Stimulated activated CD8-positive, alpha-beta memory T cell treated with anti-CD3 and anti-CD28 coated beads, Interleukin-12 subunit alpha, Interleukin-12 subunit beta, amount 100 ng/mL, for 4 hours (primary cell): ENCODE results near the gene HAPLN3.
"Not testable (repeated sequence)": the region's sequence is repeated elsewhere in the genome, so short reads cannot be mapped to it uniquely, and the experiment has no call there.

Experiments
- DNase-seq: peaks from one replicate; pipeline ENCODE4 v3.0.0-alpha.2; 2020; ENCODE audit warnings: low read depth

HAPLN3 gene, protein sequence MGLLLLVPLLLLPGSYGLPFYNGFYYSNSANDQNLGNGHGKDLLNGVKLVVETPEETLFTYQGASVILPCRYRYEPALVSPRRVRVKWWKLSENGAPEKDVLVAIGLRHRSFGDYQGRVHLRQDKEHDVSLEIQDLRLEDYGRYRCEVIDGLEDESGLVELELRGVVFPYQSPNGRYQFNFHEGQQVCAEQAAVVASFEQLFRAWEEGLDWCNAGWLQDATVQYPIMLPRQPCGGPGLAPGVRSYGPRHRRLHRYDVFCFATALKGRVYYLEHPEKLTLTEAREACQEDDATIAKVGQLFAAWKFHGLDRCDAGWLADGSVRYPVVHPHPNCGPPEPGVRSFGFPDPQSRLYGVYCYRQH

GRCh38 chr15:88894819-88895767 is at the start of gene HAPLN3:
HAPLN3 (minus strand) TSS chr15:88895544; CDS start chr15:88887298, 8,246 bp downstream.
- DNase-seq, result peak; percentile 43

DNA sequence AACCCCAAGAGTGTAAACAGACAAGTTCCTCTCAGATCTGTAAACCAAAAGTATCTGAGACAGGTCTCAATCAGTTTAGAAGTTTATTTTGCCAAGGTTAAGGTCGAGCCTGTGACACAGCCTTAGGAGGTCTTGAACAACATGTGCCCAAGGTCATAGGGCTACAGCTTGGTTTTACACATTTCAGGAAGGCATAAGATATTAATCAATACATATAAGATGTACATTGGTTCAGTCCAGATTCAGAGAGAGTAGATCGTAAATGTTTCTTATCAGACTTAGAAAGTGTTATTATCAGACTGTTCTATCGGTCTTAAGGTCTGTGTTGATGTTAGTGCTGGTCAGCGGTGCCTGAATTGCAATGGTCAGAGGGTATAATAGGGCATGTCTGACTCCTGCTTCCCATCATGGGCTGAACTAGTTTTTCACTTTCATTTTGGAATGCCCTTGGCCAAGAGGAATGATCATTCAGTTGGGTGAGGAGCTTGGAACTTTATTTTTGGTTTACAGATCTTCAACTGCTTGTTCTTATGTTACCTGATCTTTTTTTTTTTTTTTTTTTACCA is 44.8 kb upstream of the HAPLN3 start:
- DNase-seq, result no peak

GRCh38 chr15:88939486-88939806 is 44.1 kb upstream of the HAPLN3 start:
- DNase-seq, result no peak

GRCh38 chr15:88938802-88939485 is 43.6 kb upstream of the HAPLN3 start:
- DNase-seq, result no peak

DNA sequence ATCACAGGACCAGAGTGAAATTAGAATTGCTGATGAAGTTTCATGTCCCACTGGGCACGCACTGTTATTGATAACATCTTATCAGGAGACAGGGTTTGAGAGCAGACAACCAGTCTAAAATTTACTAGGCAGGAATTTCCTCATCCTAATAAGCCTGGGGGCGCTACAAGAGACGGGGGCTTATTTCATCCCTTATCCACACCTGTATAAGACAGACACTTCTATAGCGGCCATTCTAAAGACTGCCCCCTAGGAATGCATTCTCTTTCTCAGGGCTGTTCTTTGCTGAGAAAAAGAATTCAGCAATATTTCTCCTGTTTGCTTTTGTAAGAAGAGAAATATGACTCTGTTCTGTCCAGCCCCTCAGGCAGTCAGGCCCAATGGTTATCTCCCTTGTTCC is 39.1 kb upstream of the HAPLN3 start:
- not testable (repeated sequence) for DNase-seq

- DNase-seq, result no peak
Observed at GRCh38 chr15:88932875-88933330, 37.6 kb upstream of the HAPLN3 start.

- DNase-seq, result no peak
Observed at GRCh38 chr15:88932271-88932874, 37.0 kb upstream of the HAPLN3 start.

- DNase-seq, result no peak
Observed at GRCh38 chr15:88930579-88930978, 35.2 kb upstream of the HAPLN3 start.

DNA sequence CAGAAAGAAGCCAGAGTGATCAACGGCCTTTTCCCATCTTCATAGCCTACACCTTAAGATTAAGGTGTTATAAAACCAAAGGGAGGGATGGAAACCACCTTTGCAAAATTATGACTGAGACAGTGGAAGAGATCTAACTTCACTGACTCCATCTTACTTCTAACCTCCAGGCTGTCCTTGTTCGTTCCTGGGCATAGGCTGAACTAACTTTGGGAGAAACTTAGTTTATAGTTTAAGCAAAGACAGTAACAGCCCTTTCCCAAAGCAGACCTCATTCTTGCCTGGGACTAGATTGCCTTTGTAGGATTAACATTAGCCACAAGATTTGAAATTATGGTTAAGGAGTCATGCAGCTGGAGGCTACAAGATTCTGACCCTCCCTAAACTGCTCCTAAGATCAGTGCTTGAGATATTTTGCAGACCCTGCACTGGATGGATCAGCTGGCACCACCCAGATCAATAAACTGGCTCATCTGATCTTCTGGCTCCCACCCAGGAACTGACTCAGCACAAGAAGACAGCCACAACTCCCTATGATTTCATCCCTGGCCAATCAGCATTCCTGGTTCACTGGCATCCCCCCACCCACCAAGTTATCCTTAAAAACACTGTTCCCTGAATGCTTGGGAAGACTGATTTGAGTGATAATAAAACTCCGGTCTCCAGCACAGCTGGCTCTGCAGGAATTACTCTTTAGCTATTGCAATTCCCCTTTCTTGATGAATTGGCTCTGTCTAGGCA is 34.2 kb upstream of the HAPLN3 start:
- not testable (repeated sequence) for DNase-seq

- DNase-seq, result not testable (repeated sequence)
Observed at GRCh38 chr15:88928192-88928591, 32.8 kb upstream of the HAPLN3 start.

- DNase-seq, result not testable (repeated sequence)
Observed at GRCh38 chr15:88925648-88926047, 30.3 kb upstream of the HAPLN3 start.

DNA sequence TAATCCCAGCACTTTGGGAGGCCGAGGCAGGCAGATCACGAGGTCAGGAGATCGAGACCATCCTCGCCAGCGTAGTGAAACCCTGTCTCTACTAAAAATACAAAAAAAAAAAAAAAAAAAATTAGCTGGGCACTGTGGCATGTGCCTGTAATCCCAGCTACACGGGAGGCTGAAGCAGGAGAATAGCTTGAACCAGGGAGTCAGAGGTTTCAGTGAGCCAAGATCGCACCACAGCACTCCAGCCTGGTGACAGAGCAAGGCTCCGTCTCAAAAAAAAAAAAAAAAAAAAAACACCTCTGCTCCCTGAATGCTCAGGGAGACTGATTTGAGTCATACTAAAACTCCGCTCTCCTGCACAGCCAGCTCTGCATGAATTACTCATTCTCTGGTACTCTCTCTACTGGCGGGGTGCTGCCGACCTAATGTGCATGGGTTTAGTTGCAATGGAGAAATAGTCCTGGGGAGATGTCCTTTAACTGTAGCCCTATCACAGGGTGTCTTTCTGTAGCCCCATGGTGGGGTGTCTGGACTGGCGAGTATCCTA is 25.6 kb upstream of the HAPLN3 start:
- not testable (repeated sequence) for DNase-seq

DNA sequence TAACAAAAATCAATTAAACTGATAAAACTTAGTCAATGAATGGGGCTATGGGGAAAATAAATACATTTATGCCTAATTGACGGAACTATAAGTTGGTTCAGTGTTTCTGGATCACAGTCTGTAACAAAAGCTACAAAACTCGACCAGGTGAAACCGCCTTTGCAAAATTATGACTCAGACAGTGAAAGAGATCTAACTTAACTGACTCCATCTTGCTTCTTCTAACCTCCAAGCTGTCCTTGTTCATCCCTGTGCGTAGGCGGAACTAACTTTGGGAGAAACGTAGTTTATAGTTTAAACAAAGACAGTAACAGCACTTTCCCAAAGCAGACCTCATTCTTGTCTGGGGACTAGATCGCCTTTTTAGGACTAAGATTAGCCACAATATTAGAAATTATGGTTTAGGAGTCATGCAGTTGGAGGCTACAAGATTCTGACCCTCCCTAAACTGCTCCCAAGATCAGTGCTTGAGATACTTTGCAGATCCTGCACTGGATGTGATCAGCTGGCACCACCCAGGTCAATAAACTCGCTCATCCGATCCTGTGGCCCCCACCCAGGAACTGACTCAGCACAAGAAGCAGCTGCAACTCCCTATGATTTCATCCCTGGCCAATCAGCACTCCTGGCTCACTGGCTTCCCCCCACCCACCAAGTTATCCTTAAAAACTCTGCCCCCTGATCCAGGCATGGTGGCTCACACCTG is 25.0 kb upstream of the HAPLN3 start:
- no peak for DNase-seq

- no peak for DNase-seq
Observed at GRCh38 chr15:88918738-88919137, 23.4 kb upstream of the HAPLN3 start.

- no peak for DNase-seq
Observed at GRCh38 chr15:88917760-88918159, 22.4 kb upstream of the HAPLN3 start.

DNA sequence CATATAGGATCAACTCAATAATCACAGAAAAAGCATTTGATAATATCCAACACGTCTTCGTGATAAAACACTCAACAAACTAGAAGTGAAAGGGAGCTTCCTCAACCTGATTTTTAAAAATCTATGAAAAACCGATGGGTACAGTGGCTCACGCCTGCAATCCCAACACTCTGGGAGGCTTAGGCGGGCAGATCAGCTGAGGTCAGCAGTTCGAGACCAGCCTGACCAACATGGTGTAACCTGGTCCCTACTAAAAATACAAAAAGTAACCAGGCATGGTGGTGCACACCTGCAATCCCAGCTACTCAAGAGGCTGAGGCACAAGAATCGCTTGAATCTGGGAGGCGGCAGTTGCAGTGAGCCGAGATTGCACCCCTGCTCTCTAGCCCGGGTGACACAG is 20.0 kb upstream of the HAPLN3 start:
- DNase-seq, result no peak

DNA sequence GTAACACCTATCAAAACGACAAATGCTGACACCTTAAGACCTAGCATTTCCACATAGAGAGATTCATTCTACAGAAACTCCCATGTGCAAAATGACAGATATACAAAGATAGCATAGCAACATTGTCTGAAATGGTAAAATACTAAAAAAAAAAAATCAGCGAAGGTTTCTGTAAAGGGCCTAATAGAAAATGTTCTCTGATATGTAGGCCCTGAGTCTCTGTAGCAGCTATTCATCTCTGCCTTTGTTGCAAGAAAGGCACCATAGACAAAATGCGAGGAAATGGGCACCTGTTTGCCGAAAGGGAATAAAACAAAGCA is 18.5 kb upstream of the HAPLN3 start:
- DNase-seq, result no peak

DNA sequence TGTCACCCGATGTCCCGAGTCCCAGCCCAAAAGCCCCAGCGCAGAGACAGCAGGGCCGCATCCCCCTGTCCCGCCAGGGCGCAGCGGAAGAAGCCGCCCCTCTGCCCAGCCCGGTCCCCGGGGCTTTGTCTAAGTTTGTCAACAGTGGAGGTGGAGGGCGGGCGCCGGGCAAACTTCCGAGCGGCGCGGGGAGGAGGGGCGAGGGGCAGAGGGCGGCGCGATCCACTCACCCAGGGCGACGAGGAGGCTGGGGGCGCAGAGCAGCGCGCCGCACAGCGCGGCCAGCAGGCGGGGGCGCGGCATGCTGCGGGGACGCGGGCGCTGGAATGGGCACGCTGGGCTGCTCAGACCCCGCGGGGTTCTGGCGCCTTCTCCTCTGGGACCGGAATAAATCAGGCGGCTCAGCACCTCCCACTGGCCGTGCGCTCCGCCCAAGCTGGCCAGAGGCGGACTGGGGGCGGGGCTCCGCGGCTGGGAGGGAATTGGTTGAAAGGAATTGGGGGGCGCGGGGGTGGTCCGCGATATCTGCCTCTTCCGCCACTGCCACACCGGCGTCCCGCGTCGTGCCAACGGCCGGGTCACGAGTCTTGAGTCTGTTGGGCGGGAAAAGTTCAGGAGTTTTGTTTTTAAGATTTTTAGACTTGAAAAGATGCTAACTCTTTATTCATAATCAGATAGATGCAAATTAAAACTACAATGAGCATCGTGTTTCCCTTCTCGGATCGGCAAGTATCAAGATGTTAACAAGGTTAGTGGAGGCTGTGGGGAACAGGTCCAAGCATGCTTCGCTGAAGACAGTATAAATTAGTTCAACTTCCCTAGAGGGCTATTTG is 17.9 kb upstream of the HAPLN3 start, which contains the start of gene MFGE8:
TSS of gene MFGE8 (minus strand) at position 363 of the 833 bp plus-strand sequence. CDS start at position 303, 60 bp downstream.
- DNase-seq, result peak; percentile 50

GRCh38 chr15:88912500-88912921 is 17.2 kb upstream of the HAPLN3 start:
- DNase-seq, result no peak
